WI38 (cell line): ENCODE measurements around the gene ZNF407.

ENCODE experiments used
- H3K4me3 ChIP-seq: 2 replicates; pipeline ENCODE4 v1.5.1; 2011; ENCODE audit warnings: low read depth, mild to moderate bottlenecking, control low read depth, low read length
- TF ChIP-seq, protein P1 (sequence below): IDR thresholded peaks from 2 replicates; pipeline ENCODE4 v1.5.1; 2012; ENCODE audit warnings: low read depth, mild to moderate bottlenecking, control low read depth, low read length

Gene ZNF407

DNA sequence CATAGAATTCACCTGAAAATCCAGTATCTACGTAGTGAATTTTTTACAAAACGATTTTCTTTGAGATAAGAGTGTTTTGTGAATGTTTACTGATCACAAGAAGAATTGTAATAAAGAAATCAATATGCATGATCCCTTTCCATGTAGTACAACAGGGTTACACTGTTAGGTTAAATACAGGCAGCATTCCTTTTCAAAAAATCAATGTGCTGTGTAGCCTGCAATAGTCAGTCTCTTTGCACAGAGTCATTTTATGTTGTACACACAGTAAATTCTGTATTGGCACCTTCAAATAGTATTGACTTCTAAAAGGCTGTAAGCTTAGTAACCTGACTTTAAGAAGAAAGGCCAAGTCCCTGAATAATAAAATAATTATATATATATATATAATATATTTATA, 63.3 kb downstream of the ZNF407 start:
- no peak overlapping the region for H3K4me3 ChIP-seq
- TF ChIP-seq, protein P1, sequence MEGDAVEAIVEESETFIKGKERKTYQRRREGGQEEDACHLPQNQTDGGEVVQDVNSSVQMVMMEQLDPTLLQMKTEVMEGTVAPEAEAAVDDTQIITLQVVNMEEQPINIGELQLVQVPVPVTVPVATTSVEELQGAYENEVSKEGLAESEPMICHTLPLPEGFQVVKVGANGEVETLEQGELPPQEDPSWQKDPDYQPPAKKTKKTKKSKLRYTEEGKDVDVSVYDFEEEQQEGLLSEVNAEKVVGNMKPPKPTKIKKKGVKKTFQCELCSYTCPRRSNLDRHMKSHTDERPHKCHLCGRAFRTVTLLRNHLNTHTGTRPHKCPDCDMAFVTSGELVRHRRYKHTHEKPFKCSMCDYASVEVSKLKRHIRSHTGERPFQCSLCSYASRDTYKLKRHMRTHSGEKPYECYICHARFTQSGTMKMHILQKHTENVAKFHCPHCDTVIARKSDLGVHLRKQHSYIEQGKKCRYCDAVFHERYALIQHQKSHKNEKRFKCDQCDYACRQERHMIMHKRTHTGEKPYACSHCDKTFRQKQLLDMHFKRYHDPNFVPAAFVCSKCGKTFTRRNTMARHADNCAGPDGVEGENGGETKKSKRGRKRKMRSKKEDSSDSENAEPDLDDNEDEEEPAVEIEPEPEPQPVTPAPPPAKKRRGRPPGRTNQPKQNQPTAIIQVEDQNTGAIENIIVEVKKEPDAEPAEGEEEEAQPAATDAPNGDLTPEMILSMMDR = no peak

DNA sequence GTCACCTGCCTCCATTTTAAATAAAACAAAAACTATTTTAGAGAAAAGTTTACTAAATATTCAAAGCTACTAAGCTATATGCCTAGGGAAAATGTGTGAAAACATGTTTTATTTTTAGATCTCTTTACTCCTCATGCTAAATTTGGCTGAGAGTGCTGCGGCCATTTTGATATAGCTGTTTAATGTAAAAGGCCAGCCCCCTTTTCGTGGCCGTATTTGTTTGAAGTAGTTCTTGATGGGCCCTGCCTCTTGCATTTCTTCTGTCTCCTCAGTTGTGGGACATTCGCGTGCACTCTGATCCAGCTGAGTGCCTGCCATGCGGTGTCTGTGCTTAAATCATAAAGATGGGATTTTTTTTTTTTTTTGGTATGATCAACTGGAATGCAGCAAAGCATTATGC, 64.0 kb downstream of the ZNF407 start:
- H3K4me3 ChIP-seq = no peak overlapping the region
- TF ChIP-seq, protein P1 = no peak

DNA sequence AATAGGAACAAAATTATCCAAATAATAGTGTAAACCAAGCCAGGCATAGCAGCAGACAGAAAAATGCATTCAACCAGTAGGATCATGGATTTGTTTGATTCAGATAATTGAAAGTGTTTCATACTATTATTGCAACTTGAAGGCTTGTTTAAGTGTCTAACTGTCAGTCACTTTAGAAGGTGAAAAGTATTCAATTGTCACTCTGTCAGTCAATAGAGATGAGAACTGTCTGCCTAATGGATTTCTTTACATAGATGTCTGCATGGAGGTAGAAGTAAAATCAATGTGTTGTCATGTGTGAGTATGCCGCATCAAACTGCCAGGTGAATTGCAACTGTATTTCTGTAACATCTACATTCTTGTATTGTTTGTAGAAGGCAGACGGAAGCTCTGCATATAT, 65.0 kb downstream of the ZNF407 start:
- TF ChIP-seq, protein P1 = no peak
- no peak overlapping the region for H3K4me3 ChIP-seq

DNA sequence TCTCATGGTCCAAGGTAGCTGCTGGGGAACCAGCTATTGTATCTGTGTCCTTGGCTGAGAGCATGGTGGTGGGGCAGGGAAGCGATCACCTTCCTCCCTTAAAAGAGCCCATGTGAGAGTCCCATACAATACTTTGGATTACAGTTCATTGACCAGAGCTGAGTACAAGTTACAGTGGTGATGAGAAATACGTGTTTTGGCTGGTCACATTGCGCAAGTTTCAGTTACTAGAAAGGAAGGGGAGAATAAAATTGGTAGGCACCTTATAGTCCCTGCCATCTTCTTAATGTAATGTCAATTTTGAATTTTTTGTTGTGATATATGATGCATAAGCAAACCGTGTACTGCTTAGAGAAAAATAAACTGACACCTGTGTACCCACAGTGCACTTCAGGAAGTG, 67.7 kb downstream of the ZNF407 start:
- H3K4me3 ChIP-seq = no peak overlapping the region
- TF ChIP-seq, protein P1 = no peak

DNA sequence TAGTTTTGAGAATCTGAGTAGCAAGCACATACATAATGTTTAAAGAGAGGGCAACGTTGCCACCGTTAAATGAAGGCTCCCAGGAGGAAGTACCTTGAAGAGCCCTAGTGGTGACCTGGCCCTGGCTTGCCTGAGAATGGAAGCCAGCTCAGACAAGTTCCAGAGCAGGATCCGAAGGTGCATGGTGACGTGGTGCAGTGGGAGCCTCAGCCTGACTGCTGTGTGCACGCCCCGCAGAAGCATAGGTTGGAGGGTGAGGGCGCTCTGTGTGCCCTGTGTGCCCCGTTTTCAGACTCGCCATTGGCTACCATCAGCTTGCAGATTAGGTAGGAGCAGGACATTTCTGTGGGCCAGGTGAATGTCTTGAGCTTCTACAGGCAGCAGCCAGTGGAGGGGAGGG, 68.2 kb downstream of the ZNF407 start:
- TF ChIP-seq, protein P1 = no peak
- H3K4me3 ChIP-seq = no peak overlapping the region

DNA sequence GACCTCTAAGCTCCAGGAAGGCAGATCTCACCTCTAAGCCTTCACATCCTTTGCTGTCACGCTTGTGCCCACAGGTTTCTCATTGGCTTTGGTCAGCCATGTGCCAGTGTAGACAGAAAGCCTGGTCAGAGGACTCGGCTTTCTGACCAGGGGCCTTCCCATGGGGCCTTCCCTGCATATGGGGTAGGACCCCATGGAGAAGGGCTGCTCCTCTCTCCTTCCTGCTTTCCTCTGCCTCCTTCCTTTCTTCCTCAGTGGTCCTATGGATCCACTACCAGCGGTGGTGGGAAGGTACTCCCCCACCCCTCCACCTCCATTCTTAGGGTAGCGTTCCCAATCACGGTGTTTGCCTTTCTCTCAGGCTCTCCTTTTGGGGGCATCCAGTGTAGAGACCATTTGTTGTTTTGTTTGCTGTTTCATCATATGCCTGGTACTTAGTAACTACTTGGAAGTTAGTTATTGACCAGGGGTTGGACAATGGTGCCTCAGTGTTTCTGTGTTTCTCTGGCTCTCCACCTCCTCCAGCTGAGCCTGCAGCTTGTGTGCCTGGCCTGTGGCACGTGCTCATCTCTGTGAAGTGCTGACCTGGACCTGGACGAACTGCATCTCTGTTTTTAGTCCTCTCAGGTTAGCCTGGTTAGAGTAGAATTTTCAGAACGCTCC, 71.6 kb downstream of the ZNF407 start:
- TF ChIP-seq, protein P1 = no peak
- H3K4me3 ChIP-seq = no peak overlapping the region

DNA sequence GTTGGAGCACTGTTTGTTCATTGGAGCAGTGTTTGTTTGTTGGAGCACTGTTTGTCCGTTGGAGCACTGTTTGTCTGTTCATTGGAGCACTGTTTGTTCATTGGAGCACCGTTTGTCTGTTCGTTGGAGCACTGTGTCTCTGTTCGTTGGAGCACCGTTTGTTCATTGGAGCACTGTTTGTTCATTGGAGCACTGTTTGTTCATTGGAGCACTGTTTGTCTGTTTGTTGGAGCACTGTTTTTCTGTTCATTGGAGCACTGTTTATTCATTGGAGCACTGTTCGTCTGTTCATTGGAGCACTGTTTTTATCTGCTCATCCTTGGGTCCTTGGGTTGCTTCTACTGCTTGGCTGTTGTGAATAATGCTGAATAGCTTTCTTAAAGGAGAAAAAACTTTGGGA, 74.7 kb downstream of the ZNF407 start:
- H3K4me3 ChIP-seq = no peak overlapping the region
- TF ChIP-seq, protein P1 = no peak
